GM12875 (cell line): ENCODE results near the gene NEK1.

Source experiments
- H3K4me3 ChIP-seq: one replicate; pipeline ENCODE4 v1.5.1; 2011; ENCODE audit warnings: low read depth, low read length, control low read depth
- TF ChIP-seq, protein P1 (sequence below): IDR thresholded peaks from 2 replicates; pipeline ENCODE4 v1.5.1; 2011; ENCODE audit warnings: low read depth, mild to moderate bottlenecking, control low read depth, inconsistent platforms, low read length, moderate library complexity, borderline replicate concordance; ENCODE audit not compliant: insufficient read depth

NEK1 gene, protein sequence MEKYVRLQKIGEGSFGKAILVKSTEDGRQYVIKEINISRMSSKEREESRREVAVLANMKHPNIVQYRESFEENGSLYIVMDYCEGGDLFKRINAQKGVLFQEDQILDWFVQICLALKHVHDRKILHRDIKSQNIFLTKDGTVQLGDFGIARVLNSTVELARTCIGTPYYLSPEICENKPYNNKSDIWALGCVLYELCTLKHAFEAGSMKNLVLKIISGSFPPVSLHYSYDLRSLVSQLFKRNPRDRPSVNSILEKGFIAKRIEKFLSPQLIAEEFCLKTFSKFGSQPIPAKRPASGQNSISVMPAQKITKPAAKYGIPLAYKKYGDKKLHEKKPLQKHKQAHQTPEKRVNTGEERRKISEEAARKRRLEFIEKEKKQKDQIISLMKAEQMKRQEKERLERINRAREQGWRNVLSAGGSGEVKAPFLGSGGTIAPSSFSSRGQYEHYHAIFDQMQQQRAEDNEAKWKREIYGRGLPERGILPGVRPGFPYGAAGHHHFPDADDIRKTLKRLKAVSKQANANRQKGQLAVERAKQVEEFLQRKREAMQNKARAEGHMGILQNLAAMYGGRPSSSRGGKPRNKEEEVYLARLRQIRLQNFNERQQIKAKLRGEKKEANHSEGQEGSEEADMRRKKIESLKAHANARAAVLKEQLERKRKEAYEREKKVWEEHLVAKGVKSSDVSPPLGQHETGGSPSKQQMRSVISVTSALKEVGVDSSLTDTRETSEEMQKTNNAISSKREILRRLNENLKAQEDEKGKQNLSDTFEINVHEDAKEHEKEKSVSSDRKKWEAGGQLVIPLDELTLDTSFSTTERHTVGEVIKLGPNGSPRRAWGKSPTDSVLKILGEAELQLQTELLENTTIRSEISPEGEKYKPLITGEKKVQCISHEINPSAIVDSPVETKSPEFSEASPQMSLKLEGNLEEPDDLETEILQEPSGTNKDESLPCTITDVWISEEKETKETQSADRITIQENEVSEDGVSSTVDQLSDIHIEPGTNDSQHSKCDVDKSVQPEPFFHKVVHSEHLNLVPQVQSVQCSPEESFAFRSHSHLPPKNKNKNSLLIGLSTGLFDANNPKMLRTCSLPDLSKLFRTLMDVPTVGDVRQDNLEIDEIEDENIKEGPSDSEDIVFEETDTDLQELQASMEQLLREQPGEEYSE (N-terminal part only)

DNA sequence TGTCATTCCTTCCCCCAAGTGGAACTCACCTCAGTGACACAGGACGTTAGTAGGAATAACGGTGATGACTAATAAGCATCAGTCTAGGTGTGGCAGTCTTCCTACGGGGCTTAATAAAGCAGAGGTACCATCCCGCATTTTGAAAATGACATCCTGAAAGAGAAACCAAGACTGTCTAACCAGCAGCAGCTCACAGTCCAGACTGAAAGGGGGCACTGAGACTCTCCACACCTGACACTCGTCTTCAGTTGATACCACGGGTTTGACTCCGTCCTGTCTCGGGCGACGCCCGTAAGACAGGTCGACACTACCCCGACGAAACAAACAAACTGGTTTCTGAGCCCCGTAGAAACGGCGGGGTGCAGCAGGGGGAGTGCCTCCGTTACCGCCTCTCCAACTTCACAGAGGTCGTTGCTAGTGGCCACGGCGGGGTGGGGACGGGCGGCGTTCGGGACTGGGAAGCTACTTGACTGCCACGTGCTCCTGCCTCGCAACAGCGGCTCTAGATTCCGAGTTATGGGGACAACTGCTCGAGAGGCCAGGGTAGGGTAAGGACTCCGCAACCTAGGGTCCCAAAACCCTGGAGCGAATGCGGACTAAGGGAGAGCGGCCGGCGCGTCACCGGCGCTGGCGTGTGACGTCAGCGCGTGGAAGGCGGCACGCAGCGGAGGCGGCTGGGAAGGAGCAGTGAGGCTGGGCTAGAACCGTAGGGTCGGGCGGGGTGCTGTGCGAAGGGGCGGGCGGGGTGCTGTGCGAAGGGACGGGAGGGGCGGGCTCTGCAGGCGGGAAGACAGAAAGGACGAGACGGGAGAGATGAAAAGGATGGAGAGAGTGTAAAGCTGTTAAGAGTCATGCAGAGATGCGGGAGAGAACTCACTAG, at the start of gene NEK1:
Gene NEK1, minus strand, starts transcription at position 593 of the 880 bp plus-strand sequence. CDS start 9,953 bp downstream, outside the sequence.
- TF ChIP-seq, protein P1, sequence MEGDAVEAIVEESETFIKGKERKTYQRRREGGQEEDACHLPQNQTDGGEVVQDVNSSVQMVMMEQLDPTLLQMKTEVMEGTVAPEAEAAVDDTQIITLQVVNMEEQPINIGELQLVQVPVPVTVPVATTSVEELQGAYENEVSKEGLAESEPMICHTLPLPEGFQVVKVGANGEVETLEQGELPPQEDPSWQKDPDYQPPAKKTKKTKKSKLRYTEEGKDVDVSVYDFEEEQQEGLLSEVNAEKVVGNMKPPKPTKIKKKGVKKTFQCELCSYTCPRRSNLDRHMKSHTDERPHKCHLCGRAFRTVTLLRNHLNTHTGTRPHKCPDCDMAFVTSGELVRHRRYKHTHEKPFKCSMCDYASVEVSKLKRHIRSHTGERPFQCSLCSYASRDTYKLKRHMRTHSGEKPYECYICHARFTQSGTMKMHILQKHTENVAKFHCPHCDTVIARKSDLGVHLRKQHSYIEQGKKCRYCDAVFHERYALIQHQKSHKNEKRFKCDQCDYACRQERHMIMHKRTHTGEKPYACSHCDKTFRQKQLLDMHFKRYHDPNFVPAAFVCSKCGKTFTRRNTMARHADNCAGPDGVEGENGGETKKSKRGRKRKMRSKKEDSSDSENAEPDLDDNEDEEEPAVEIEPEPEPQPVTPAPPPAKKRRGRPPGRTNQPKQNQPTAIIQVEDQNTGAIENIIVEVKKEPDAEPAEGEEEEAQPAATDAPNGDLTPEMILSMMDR: no peak
- peak within 1 kb of the TSS; percentile 89 for H3K4me3 ChIP-seq

DNA sequence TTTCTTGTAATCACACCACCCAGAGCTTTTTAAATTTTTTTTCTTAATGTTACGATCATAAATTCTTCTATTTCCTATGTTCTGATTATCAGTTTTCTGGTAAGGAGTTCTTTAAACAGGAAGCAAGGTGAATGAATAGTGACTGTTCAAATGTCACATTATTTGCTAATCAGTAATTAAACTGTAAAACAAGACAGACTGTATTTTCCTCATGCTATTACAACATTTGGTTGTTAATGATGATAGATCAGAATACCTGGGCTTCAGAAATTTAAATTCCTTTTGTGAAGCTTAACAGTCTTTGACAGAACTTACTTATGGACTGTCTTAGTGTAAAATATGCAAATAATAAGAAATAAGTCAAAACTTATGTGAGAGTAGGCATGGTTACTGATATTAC, 49.4 kb upstream of the NEK1 start:
- H3K4me3 ChIP-seq: no peak overlapping the region
- TF ChIP-seq, protein P1: no peak

DNA sequence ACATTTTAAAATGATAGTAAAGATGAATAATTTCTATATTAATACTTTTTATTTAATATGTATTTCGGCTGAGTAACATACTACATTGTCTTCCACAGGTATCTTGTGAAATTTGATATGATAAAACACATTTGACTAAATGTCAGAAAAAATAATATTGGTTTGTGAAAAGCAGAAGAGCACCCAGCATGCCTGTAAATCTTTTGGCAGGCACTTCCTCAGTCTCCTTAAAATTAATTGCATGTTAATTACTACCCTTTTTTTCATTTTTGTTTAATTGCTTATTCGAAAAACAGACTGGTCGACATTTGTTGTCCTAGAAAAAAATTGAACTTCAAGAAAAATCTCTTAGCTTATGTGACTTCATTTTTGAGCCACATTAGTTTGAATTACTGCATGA, 48.5 kb upstream of the NEK1 start:
- H3K4me3 ChIP-seq: no peak overlapping the region
- TF ChIP-seq, protein P1: no peak

DNA sequence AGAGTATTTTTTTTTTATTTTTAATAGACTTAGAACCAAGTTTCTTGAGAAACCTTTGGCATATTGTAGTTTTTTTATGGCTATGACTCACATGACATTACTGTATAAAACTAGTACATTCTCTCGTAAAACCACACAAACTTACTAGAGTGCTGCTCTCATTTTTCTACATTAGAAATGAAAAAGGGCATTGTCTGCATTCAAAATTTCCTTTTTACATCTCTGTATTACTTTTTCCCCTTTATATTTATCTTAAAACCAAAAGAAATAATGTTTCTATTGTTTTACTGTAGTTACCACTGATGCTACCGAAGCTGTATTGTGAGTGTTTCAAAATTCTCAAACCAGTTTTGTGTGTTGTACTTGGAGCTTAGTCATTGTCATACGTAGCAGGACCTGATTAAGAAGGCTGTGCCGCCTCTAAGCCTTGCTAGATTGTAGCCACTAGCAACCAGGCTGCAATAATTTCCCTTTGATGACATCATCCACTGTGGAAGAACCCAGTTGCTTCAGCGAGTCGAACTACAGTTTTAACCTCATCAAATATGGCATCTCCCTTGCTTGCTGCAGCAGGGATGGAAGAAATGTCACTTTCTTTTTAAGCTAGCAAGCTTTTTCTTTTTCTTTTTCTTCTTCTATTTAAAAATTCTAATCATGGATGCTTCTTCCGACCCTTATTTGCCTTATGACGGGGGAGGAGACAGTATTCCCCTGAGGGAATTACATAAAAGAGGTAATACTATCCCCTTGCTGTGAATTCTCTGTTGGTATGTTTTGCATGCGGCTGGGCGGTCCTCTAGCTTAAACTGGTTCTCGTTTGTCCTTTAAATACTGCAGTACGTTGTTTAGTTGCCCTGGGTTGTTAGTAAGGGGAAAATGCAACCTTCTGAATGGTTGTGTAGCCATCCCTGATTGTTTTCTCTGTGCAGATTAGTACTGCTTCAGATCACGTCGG, 47.6 kb upstream of the NEK1 start:
- TF ChIP-seq, protein P1: no peak
- peak overlapping the region; percentile 26 for H3K4me3 ChIP-seq

DNA sequence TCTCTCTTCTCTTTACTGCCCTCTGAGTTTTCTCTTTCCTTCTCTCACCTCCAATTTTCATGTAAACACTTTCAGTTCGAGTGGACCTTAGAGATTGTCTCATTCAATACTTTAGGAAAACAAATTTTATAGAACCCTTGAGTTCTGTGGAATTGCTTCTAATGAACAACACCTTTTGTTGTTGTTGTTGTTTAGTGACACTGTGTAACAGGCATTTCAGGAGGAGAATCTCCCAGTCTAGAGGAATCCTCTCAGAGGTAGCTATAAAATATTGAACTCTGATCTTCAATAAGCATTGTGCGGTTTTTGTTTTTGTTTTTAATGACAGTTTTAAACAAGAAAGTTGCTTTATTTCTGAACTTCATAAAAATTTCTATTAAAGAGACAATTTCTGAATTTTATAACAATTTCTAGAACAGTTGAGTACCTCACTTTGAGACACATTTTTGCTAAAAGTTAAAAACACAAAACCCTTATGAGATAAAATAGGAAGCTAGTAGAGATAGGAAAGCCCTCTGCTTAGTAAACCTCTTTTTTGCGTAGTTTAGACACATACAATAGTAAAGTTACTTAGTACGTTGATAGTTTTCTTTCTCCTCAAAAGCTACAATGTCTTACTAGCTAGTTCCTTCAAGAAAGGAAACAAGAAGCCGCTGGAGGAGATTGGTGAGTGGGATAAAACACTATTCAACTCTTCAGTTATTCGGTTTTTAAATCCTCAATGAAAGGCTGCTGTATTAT, 46.8 kb upstream of the NEK1 start:
- no peak overlapping the region for H3K4me3 ChIP-seq
- TF ChIP-seq, protein P1: no peak
